Caco-2 (cell line): Measurements from ENCODE around the gene IL17RC. TPM values are rescaled to one million over a fixed set of nuclear protein-coding genes. Genes with fewer than 3 reads are reported as not detected.

ENCODE experiments used
- BruUV-seq: library from RNA; stranded (reverse); fragments of 400-500 nt; replicated peaks from 2 replicates; lab custom pipeline; 2021; lab: Mats Ljungman, UMichigan
- CTCF ChIA-PET: fragments of 300-600 bp; sonication (Branson Sonifier 250); formaldehyde crosslinking; loops from one replicate; lab custom pipeline; 2022; ENCODE audit warnings: antibody characterized with exemption; lab: Charles Lee
- POLR2A ChIA-PET: fragments of 300-600 bp; sonication (Branson Sonifier 250); formaldehyde crosslinking; loops from one replicate; lab custom pipeline; 2022; ENCODE audit warnings: antibody characterized with exemption; lab: Charles Lee
- DNase-seq, 2 experiments: peaks; one replicate each; pipeline versions ENCODE4 v3.0.0 to v3.0.0-alpha.2; 2020 to 2022
- H3K27me3 ChIP-seq: replicated peaks from 2 replicates; pipeline ENCODE4 v1.6.0; 2011; ENCODE audit warnings: low read length; ENCODE audit not compliant: control insufficient read depth, insufficient read depth
- H3K36me3 ChIP-seq: 2 replicates; pipeline ENCODE4 v1.5.1; 2011; ENCODE audit warnings: low read length; ENCODE audit not compliant: control insufficient read depth, insufficient read depth
- H3K4me1 ChIP-seq: fragments of 250-450 bp; sonication (Bioruptor Pico); 2 replicates; pipeline ENCODE4 v1.5.1; 2020; ENCODE audit warnings: mild to moderate bottlenecking
- H3K4me3 ChIP-seq: 2 replicates; pipeline ENCODE4 v1.5.1; 2011; ENCODE audit warnings: low read depth, mild to moderate bottlenecking, control low read depth, low read length
- H3K9me3 ChIP-seq: fragments of 250-450 bp; sonication (Bioruptor Pico); 2 replicates; pipeline ENCODE4 v1.5.1; 2020; ENCODE audit warnings: mild to moderate bottlenecking, moderate library complexity
- H3K27ac Mint-ChIP-seq: one replicate; pipeline ENCODE4 v1.8.0; 2022; ENCODE audit warnings: mixed read lengths; ENCODE audit not compliant: unreplicated experiment
- H3K27me3 Mint-ChIP-seq: one replicate; pipeline ENCODE4 v1.8.0; 2022; ENCODE audit warnings: mixed read lengths; ENCODE audit not compliant: insufficient read depth, unreplicated experiment
- H3K36me3 Mint-ChIP-seq: one replicate; pipeline ENCODE4 v1.8.0; 2022; ENCODE audit warnings: mild to moderate bottlenecking, mixed read lengths; ENCODE audit not compliant: insufficient read depth, unreplicated experiment
- H3K4me1 Mint-ChIP-seq: one replicate; pipeline ENCODE4 v1.8.0; 2022; ENCODE audit warnings: low read depth, mixed read lengths; ENCODE audit not compliant: unreplicated experiment
- H3K4me3 Mint-ChIP-seq: one replicate; pipeline ENCODE4 v1.8.0; 2022; ENCODE audit warnings: mild to moderate bottlenecking, moderate library complexity, mixed read lengths; ENCODE audit not compliant: unreplicated experiment
- H3K9me3 Mint-ChIP-seq: one replicate; pipeline ENCODE4 v1.8.0; 2022; ENCODE audit warnings: mixed read lengths; ENCODE audit not compliant: unreplicated experiment
- intact Hi-C: fragments of 100-400 bp; cut with micrococcal nuclease; formaldehyde crosslinking; loops from one replicate; pipeline ENCODE4 v1.10.0; 2022; ENCODE audit not compliant: unreplicated experiment
- total RNA-seq: library from RNA; stranded (reverse); gene quantifications from 2 replicates; pipeline ENCODE4 v1.2.3, GENCODE V29; 2022
- TF ChIP-seq, protein P1 (sequence below), 2 experiments: fragments of 200-600 bp in 1 of 2; IDR thresholded peaks; 1 replicate in 1 of 2; 2 replicates in 1 of 2; pipeline versions ENCODE4 v1.5.1 to v1.8.0; 2011 to 2022; ENCODE audit warnings: antibody characterized with exemption in 1 of 2, control low read depth in 1 of 2, inconsistent platforms in 1 of 2, low read depth in 1 of 2, low read length in 1 of 2, mild to moderate bottlenecking in 1 of 2, moderate library complexity in 1 of 2; ENCODE audit not compliant: insufficient read depth in 1 of 2, severe bottlenecking in 1 of 2, unreplicated experiment in 1 of 2

Gene IL17RC
- total RNA-seq, 1 experiment from 2014 or later = 11.3 TPM

- POLR2A ChIA-PET = no interaction called here
- Mint-ChIP-seq H3K36me3 (peaks cover 56% of the 10 kb centered on the region), H3K4me1 (peaks cover under 1% of the 10 kb centered on the region), H3K27me3 (no peaks in the 10 kb centered on the region), H3K9me3 (no peaks in the 10 kb centered on the region), H3K4me3 (no peak overlapping the region), H3K27ac (no peak overlapping the region)
- BruUV-seq = no TSS peak
- Histone ChIP-seq H3K4me3 (no peak overlapping the region), H3K9me3 (no peaks in the 10 kb centered on the region), H3K4me1 (peaks cover 16% of the 10 kb centered on the region), H3K27me3 (no peaks in the 10 kb centered on the region), H3K36me3 (peaks cover 6% of the 10 kb centered on the region)
- intact Hi-C loops = no loop called here
- TF ChIP-seq, protein P1, sequence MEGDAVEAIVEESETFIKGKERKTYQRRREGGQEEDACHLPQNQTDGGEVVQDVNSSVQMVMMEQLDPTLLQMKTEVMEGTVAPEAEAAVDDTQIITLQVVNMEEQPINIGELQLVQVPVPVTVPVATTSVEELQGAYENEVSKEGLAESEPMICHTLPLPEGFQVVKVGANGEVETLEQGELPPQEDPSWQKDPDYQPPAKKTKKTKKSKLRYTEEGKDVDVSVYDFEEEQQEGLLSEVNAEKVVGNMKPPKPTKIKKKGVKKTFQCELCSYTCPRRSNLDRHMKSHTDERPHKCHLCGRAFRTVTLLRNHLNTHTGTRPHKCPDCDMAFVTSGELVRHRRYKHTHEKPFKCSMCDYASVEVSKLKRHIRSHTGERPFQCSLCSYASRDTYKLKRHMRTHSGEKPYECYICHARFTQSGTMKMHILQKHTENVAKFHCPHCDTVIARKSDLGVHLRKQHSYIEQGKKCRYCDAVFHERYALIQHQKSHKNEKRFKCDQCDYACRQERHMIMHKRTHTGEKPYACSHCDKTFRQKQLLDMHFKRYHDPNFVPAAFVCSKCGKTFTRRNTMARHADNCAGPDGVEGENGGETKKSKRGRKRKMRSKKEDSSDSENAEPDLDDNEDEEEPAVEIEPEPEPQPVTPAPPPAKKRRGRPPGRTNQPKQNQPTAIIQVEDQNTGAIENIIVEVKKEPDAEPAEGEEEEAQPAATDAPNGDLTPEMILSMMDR (IDR thresholded peaks at IDR 0.05; ENCODE audit: insufficient read depth in 1 of 2, low read depth in 1 of 2, low read length in 1 of 2, severe bottlenecking in 1 of 2, unreplicated experiment in 1 of 2) = no peak
- CTCF ChIA-PET = no interaction called here
- no peak for DNase-seq
These were observed 10.4 kb upstream of the IL17RC start for GRCh38 chr3:9906480-9906879.

DNA sequence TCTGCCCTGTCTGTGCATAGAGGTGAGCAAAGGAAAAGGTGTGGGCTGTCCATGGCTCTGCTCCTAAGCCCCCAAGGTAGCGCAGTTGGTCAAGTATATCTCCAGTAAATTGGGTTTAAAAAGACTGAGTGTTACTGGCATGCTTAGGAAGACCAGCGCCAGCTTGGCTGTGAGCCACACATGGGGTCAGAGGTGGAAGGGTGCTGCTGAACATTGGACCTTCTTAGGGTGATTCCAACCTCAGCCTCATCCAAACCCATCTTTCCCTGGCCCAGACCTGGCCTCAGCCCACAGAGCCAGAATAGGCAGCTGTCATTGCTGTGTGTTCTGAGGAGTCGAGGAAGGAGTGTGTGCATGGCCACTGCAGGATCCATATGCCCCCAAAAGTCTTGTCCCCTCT, 8.6 kb upstream of the IL17RC start:
- Histone ChIP-seq H3K36me3 (peaks cover 6% of the 10 kb centered on the region), H3K27me3 (no peaks in the 10 kb centered on the region), H3K4me3 (no peak overlapping the region), H3K4me1 (peaks cover 6% of the 10 kb centered on the region; the same call in 1 of the 2 replicates), H3K9me3 (no peaks in the 10 kb centered on the region)
- H3K4me3 Mint-ChIP-seq = no peak overlapping the region
- H3K27me3 Mint-ChIP-seq = no peaks in the 10 kb centered on the region
- intact Hi-C loops = no loop called here
- TF ChIP-seq, protein P1 (IDR thresholded peaks at IDR 0.05; ENCODE audit: insufficient read depth in 1 of 2, low read depth in 1 of 2, low read length in 1 of 2, severe bottlenecking in 1 of 2, unreplicated experiment in 1 of 2) = no peak
- no peak overlapping the region for H3K27ac Mint-ChIP-seq
- H3K4me1 Mint-ChIP-seq = no peaks in the 10 kb centered on the region
- BruUV-seq = no TSS peak
- POLR2A ChIA-PET = no interaction called here
- CTCF ChIA-PET = no interaction called here
- no peak for DNase-seq
- H3K9me3 Mint-ChIP-seq = no peaks in the 10 kb centered on the region
- peaks cover 65% of the 10 kb centered on the region for H3K36me3 Mint-ChIP-seq

DNA sequence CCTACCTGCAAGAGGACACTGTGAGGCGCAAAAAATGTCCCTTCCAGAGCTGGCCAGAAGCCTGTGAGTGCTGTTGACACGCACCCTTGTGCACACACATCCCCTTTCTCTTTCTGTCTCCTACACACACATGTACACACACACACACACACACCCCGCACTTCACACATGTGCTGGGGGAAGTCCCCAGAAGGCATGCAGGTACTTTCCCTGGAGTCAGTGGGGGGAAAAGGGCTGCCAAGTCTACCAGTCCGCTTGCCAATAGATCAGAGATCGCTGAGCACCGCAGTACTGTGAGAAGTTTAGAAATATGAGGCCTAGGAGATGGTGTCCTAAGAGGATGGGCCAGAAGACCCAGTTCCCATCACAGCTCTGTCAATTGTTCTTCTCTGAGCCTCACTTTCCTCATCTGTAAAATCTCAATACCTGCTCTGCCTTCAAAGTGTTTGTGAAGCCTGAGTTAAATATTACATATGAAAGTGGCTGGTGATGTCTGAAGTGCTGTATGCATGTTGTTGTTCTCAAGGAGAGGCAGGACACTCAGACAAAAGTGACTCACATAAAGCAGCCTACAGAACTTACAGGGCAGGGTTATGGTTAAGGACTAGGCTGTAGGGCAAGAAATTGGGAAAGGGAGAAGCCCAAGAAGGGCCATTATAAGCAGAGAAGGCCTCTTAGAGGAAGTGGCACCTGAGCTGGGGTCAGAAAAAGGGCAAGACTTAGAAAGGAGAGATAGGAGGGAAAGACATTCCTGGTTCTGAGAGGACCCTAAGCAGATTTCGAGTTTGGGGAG, 7.5 kb upstream of the IL17RC start:
- no peak for DNase-seq
- Mint-ChIP-seq H3K4me3 (no peak overlapping the region), H3K27me3 (no peaks in the 10 kb centered on the region), H3K4me1 (no peaks in the 10 kb centered on the region), H3K9me3 (no peaks in the 10 kb centered on the region), H3K27ac (no peak overlapping the region), H3K36me3 (peaks cover 65% of the 10 kb centered on the region)
- TF ChIP-seq, protein P1 (IDR thresholded peaks at IDR 0.05; ENCODE audit: insufficient read depth in 1 of 2, low read depth in 1 of 2, low read length in 1 of 2, severe bottlenecking in 1 of 2, unreplicated experiment in 1 of 2) = no peak
- CTCF ChIA-PET = no interaction called here
- no peaks in the 10 kb centered on the region for H3K9me3 ChIP-seq
- H3K27me3 ChIP-seq = no peaks in the 10 kb centered on the region
- BruUV-seq = no TSS peak
- POLR2A ChIA-PET = no interaction called here
- peaks cover 9% of the 10 kb centered on the region for H3K36me3 ChIP-seq
- intact Hi-C loops = no loop called here
- H3K4me1 ChIP-seq = peaks cover 9% of the 10 kb centered on the region; the same call in 1 of the 2 replicates
- H3K4me3 ChIP-seq = no peak overlapping the region
